ENCODE results near the gene ZFAND4.

DNA sequence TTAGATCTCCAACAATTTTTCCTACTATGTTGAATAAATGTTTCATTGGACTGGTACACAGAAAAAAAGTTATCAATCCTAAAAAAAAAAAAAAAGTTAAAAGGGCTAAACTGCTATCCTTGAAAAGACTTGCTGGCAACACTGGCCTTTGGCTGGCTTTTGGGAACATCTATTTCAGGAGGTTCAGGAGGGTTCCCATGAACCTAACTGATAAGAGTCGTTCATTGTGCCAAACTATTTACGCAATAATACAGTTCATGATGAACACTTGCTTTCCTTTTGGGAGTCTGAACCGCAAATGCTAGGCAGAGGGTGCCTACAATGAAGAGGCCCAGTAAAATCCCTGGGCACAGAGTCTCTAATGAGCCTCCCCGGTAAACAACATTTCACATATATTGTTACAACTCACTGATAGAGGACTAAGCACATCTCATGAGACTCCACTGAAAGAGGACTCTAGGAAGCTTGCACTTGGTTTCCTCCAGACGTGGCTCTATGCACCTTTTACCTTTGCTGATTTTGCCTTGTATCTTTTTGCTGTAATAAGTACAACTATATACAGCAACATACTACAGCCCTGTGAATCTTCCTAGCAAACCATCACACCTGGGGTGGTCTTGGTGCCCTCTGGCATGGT, 45.0 kb downstream of the ZFAND4 start:
- TF ChIP-seq, protein P1, sequence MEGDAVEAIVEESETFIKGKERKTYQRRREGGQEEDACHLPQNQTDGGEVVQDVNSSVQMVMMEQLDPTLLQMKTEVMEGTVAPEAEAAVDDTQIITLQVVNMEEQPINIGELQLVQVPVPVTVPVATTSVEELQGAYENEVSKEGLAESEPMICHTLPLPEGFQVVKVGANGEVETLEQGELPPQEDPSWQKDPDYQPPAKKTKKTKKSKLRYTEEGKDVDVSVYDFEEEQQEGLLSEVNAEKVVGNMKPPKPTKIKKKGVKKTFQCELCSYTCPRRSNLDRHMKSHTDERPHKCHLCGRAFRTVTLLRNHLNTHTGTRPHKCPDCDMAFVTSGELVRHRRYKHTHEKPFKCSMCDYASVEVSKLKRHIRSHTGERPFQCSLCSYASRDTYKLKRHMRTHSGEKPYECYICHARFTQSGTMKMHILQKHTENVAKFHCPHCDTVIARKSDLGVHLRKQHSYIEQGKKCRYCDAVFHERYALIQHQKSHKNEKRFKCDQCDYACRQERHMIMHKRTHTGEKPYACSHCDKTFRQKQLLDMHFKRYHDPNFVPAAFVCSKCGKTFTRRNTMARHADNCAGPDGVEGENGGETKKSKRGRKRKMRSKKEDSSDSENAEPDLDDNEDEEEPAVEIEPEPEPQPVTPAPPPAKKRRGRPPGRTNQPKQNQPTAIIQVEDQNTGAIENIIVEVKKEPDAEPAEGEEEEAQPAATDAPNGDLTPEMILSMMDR (IDR thresholded peaks at IDR 0.05) = no peak
- no peak for TF ChIP-seq POLR2A (IDR thresholded peaks at IDR 0.05)
